K562 (cell line): ENCODE results near the gene POP5. TPM values are rescaled to one million over a fixed set of nuclear protein-coding genes. Genes with fewer than 3 reads are reported as not detected.

ENCODE experiments used
- BHLHE40 ChIP-seq: IDR thresholded peaks from 2 replicates; pipeline ENCODE4 v1.6.1; 2011; ENCODE audit warnings: low read length, improper control_type of control experiment
- CBX1 ChIP-seq: sonication (generic); IDR thresholded peaks from 2 replicates; pipeline ENCODE4 v1.6.1; 2016; ENCODE audit warnings: antibody characterized with exemption, low read depth, mild to moderate bottlenecking
- FIP1L1 ChIP-seq: fragments of 200-400 bp; formaldehyde crosslinking; IDR thresholded peaks from 2 replicates; pipeline ENCODE4 v1.6.1; 2018; ENCODE audit warnings: mild to moderate bottlenecking, low read depth, low read length; ENCODE audit not compliant: poor library complexity, severe bottlenecking
- FOXM1 ChIP-seq, 2 experiments: fragments of 450-650 bp in 1 of 2; sonication (generic) in 1 of 2; formaldehyde crosslinking in 1 of 2; IDR thresholded peaks; 2 replicates each; pipeline versions ENCODE4 v1.6.1 to v1.9.0; 2017 to 2022; ENCODE audit warnings: low read depth in 2 of 2, mild to moderate bottlenecking in 2 of 2, missing genetic modification reagents in 1 of 2, moderate library complexity in 1 of 2
- GABPB1 ChIP-seq: sonication (generic); formaldehyde crosslinking; IDR thresholded peaks from 2 replicates; pipeline ENCODE4 v1.8.0; 2022; ENCODE audit warnings: mild to moderate bottlenecking, missing genetic modification reagents
- HMBOX1 ChIP-seq: sonication (generic); IDR thresholded peaks from 2 replicates; pipeline ENCODE4 v1.6.1; 2016
- HNRNPL ChIP-seq: fragments of 200-400 bp; formaldehyde crosslinking; IDR thresholded peaks from 2 replicates; pipeline ENCODE4 v1.6.1; 2017; ENCODE audit warnings: low read depth, mild to moderate bottlenecking, low read length
- MITF ChIP-seq: IDR thresholded peaks from 2 replicates; pipeline ENCODE4 v1.6.1; 2014; ENCODE audit warnings: antibody characterized with exemption
- MXI1 ChIP-seq: IDR thresholded peaks from 2 replicates; pipeline ENCODE4 v1.6.1; 2011; ENCODE audit warnings: low read depth, mild to moderate bottlenecking, improper control_type of control experiment, low read length
- MYNN ChIP-seq, 2 experiments: sonication (generic); formaldehyde crosslinking in 1 of 2; IDR thresholded peaks; 2 replicates each; pipeline versions ENCODE4 v1.5.0 to v1.6.1; 2016 to 2020; ENCODE audit warnings: antibody characterized with exemption in 1 of 2, missing genetic modification reagents in 1 of 2
- NFATC3 ChIP-seq: fragments of 450-650 bp; IDR thresholded peaks from 2 replicates; pipeline ENCODE4 v1.6.1; 2017; ENCODE audit warnings: mild to moderate bottlenecking
- NFXL1 ChIP-seq: fragments of 450-650 bp; formaldehyde crosslinking; IDR thresholded peaks from 2 replicates; pipeline ENCODE4 v1.4.0; 2021; ENCODE audit warnings: mild to moderate bottlenecking
- PRPF4 ChIP-seq: fragments of 200-400 bp; formaldehyde crosslinking; IDR thresholded peaks from one replicate; pipeline ENCODE4 v1.6.1; 2017; ENCODE audit warnings: low read length, low read depth, mild to moderate bottlenecking; ENCODE audit not compliant: insufficient read depth, poor library complexity, severe bottlenecking
- RAD21 ChIP-seq, 2 experiments: fragments of 250-450 bp in 1 of 2; fragments of 450-650 bp in 1 of 2; sonication (Bioruptor Pico) in 1 of 2; formaldehyde crosslinking in 1 of 2; IDR thresholded peaks in 1 of 2; conservative IDR thresholded peaks in 1 of 2; 2 replicates each; pipeline versions ENCODE4 v1.4.0 to v1.8.0; 2020 to 2022; ENCODE audit warnings: mild to moderate bottlenecking in 2 of 2, moderate library complexity in 1 of 2
- U2AF1 ChIP-seq: fragments of 200-400 bp; formaldehyde crosslinking; optimal IDR thresholded peaks from 2 replicates; pipeline ENCODE3; 2017; ENCODE audit warnings: mild to moderate bottlenecking, low read depth, low read length, moderate library complexity
- ZBTB8A ChIP-seq: fragments of 450-650 bp; IDR thresholded peaks from 2 replicates; pipeline ENCODE4 v1.6.1; 2018; ENCODE audit warnings: mild to moderate bottlenecking, moderate library complexity; ENCODE audit not compliant: partially characterized antibody
- ZNF175 ChIP-seq: fragments of 200-800 bp; sonication (Bioruptor generic); IDR thresholded peaks from 2 replicates; pipeline ENCODE4 v1.6.1; 2016; ENCODE audit warnings: low read depth, mild to moderate bottlenecking, missing genetic modification characterization, missing compliant biosample characterization
- ZNF217 ChIP-seq: sonication (generic); formaldehyde crosslinking; IDR thresholded peaks from 2 replicates; pipeline ENCODE4 v1.8.0; 2022; ENCODE audit warnings: mild to moderate bottlenecking, missing genetic modification reagents
- ZNF408 ChIP-seq: fragments of 250-450 bp; sonication (Bioruptor Pico); IDR thresholded peaks from 2 replicates; pipeline ENCODE4 v1.4.0; 2020; ENCODE audit warnings: low read depth, mild to moderate bottlenecking, moderate library complexity
- ZNF707 ChIP-seq: fragments of 250-450 bp; sonication (Bioruptor Pico); conservative IDR thresholded peaks from 2 replicates; pipeline ENCODE4 v1.8.0; 2022; ENCODE audit warnings: inconsistent platforms, mild to moderate bottlenecking, moderate library complexity
- polyA plus RNA-seq, 8 experiments: library from polyadenylated mRNA; depleted of rRNA in 4 of 8; stranded (reverse) in 5 of 8; unstranded in 3 of 8; fragments of >200 nt; fragmentation: Nextera tagmentation in 2 of 8; fragmentation: Illumina TruSeq in 1 of 8; extraction: Ambion mirVana in 2 of 8; extraction: Trizol in 1 of 8; gene quantifications; 2 replicates each; pipeline versions ENCODE4 v1.2.1 to v1.2.3, GENCODE V29; 2011 to 2014; ENCODE audit warnings: inconsistent platforms in 1 of 8, missing spikeins in 1 of 8
- total RNA-seq, 7 experiments: library from RNA; depleted of rRNA in 6 of 7; stranded (reverse); fragments of >200 nt in 6 of 7; fragmentation: Illumina TruSeq in 2 of 7; extraction: Trizol in 2 of 7; gene quantifications; 2 replicates each; pipeline versions ENCODE4 v1.2.1 to v1.2.3, GENCODE V29; 2011 to 2021; ENCODE audit warnings: low replicate concordance in 1 of 7
- TF ChIP-seq, protein P1 (sequence below): fragments of 200-800 bp; sonication (Bioruptor generic); IDR thresholded peaks from 2 replicates; pipeline ENCODE4 v1.6.1; 2017; ENCODE audit warnings: missing genetic modification characterization, missing compliant biosample characterization
- TF ChIP-seq, protein P2 (sequence below): fragments of 450-650 bp; IDR thresholded peaks from 2 replicates; pipeline ENCODE4 v1.6.1; 2016; ENCODE audit warnings: antibody characterized with exemption

Gene POP5
- total and polyA plus RNA-seq, 9 of the 15 experiments (the other 6 are each of a cell fraction or from before 2014, with no cell fraction given) = 57.5 to 253 (median 73.8) TPM

GRCh38 chr12:120625557-120626419 lies 44.6 kb upstream of the POP5 start (continued):
- TF ChIP-seq, protein P1, sequence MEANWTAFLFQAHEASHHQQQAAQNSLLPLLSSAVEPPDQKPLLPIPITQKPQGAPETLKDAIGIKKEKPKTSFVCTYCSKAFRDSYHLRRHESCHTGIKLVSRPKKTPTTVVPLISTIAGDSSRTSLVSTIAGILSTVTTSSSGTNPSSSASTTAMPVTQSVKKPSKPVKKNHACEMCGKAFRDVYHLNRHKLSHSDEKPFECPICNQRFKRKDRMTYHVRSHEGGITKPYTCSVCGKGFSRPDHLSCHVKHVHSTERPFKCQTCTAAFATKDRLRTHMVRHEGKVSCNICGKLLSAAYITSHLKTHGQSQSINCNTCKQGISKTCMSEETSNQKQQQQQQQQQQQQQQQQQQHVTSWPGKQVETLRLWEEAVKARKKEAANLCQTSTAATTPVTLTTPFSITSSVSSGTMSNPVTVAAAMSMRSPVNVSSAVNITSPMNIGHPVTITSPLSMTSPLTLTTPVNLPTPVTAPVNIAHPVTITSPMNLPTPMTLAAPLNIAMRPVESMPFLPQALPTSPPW = peak; percentile 17; the same call in 1 of the 2 replicates
- TF ChIP-seq, protein P2, sequence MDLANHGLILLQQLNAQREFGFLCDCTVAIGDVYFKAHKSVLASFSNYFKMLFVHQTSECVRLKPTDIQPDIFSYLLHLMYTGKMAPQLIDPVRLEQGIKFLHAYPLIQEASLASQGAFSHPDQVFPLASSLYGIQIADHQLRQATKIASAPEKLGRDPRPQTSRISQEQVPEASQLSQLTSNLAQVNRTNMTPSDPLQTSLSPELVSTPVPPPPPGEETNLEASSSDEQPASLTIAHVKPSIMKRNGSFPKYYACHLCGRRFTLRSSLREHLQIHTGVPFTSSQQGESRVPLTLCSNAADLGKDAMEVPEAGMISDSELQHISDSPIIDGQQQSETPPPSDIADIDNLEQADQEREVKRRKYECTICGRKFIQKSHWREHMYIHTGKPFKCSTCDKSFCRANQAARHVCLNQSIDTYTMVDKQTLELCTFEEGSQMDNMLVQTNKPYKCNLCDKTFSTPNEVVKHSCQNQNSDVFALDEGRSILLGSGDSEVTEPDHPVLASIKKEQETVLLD = peak; percentile 98
- TF ChIP-seq MXI1 (no peak), HMBOX1 (no peak), NFATC3 (no peak), PRPF4 (no peak), ZNF217 (no peak), ZBTB8A (no peak), MITF (no peak), CBX1 (peak; percentile 96), BHLHE40 (peak; percentile 70), GABPB1 (CRISPR knock-in tag) (0 out of 2 replicates have a peak, but pooled peaks have one; percentile 36), ZNF408 (no peak), HNRNPL (no peak), ZNF707 (no peak), MYNN (IDR thresholded peaks at IDR 0.05) (no peak), MYNN (CRISPR knock-in tag; IDR thresholded peaks at IDR 0.05) (no peak), ZNF175 (CRISPR knock-in tag) (0 out of 2 replicates have a peak, but pooled peaks have one; percentile 29), RAD21 (CRISPR knock-in tag; conservative IDR thresholded peaks at IDR 0.05 in 1 of 2, IDR thresholded peaks at IDR 0.05 in 1 of 2) (no peak), FIP1L1 (no peak), U2AF1 (no peak), FOXM1 (IDR thresholded peaks at IDR 0.05; ENCODE audit: low read depth) (0 out of 2 replicates have a peak, but pooled peaks have one; percentile 21), FOXM1 (CRISPR knock-in tag; IDR thresholded peaks at IDR 0.05; ENCODE audit: low read depth) (no peak), NFXL1 (no peak)
